T follicular helper cell (primary cell): ENCODE results near the gene KLHDC3.
A peak's percentile ranks its signal among the peaks of the same experiment; 100 is the strongest.

Experiments
- DNase-seq: peaks from one replicate; pipeline ENCODE4 v3.0.0-alpha.2; 2020; ENCODE audit warnings: low read depth

The KLHDC3 gene

GRCh38 chr6:43058531-43058930, 44.5 kb downstream of the KLHDC3 start:
- no peak for DNase-seq

DNA sequence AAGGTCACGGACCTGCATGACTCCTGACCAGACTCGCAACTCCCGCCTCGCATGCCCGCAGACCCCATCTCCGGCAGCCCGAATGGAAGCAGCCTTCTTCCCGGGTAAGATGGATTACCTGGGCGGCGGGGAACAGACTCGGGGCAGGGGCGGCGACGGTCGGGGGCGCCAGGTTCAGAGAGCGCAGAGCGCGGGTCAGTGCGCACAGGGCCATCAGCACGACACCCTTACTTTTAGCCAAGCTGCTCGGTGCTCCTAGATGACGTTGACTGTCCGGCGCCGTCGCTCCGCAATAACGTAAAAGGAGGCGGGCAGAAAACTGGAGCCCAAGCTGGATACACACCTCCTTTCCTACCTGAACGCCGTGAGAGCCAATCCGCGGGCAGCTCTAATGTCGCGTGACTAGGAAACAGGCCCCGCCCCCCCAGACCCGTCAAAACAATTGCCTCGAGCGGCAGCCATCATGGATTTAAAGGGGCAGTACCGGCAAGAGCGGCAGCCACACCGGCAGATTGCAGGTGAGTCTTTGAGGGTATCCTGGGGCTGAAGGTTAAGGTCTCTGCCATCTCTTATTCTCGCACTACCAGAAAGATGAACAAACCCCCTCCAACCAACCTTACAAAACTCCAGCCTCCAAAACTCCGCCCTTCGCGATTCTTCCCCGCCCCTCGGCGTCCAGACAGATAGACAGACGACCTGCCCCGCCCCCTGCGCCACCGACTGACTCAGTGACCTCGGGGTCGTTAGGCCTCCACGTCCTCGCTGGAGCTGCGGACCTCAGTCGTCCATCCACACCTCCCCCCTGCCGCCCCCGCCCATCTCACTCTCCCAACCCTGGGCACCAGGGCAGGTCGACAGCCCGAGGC, 45.4 kb downstream of the KLHDC3 start, which contains the start of the genes KLC4 and MRPL2:
TSS of gene KLC4 (plus strand) at position 464 of the 866 bp plus-strand sequence. CDS start 1,705 bp downstream, outside the sequence.
TSS of gene MRPL2 (minus strand) at position 267 of the 866 bp plus-strand sequence. CDS start at position 214, 53 bp downstream.
- peak; percentile 97 for DNase-seq

DNA sequence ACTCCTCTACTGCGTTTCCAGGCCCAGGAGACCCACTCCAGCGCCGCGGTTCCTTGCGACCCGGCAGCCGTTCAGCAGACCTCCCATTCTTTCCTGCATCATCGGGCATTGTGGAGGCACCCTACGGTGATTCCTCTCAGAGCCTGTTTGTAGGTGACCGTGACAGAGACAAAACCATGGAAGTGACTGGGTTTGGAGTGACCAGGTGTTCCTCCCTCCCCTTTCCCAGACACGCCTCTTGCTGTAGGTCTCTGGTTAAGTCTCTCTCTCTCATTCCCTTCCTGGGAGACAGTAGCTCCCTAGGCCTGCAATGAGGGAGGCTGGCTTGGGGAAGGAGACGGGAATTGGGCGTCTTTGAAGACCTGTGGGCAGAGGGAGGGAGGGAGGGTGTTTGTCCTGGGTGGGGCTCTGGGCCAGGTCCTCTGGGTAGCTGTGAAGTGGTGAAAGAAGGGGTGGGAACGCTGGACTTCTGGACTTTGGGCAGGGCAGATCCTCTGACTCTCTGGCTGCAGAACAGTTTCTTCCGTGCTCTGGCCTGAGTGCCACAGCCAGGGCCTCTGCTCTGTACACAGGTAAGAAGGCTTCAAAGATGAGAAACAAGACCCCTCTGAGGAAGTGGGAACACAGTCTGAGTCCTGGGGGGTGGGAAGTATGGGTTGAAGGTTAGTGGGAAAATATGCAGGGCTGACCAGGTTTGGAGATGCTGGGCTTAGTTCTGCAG, 46.1 kb downstream of the KLHDC3 start:
- no peak for DNase-seq

GRCh38 chr6:43060755-43061633, 46.9 kb downstream of the KLHDC3 start:
- no peak for DNase-seq

- DNase-seq = no peak
Measured at GRCh38 chr6:43061861-43062260, 47.8 kb downstream of the KLHDC3 start.

- DNase-seq = no peak
Measured at GRCh38 chr6:43062818-43063217, 48.8 kb downstream of the KLHDC3 start.

GRCh38 chr6:43070028-43070632, 56.1 kb downstream of the KLHDC3 start:
- DNase-seq = no peak
